Measurements from ENCODE around the gene FSTL5. TPM values are rescaled to one million over a fixed set of nuclear protein-coding genes. Genes with fewer than 3 reads are reported as not detected.
"Not testable (repeated sequence)": the region's sequence is repeated elsewhere in the genome, so short reads cannot be mapped to it uniquely, and the experiment has no call there.

FSTL5 gene
- total RNA-seq, 2 experiments from 2014 or later: not detected

- POLR2A ChIA-PET: no interaction called here
- CTCF ChIA-PET: no interaction called here
These were observed 59.2 kb downstream of the FSTL5 start for GRCh38 chr4:162104459-162105124.

- POLR2A ChIA-PET, CTCF ChIA-PET: not testable (repeated sequence)
These were observed 59.9 kb downstream of the FSTL5 start for GRCh38 chr4:162103908-162104307.

- ChIA-PET POLR2A (no interaction called here), CTCF (no interaction called here)
These were observed 61.1 kb downstream of the FSTL5 start for GRCh38 chr4:162102713-162103112.

- CTCF ChIA-PET: interaction anchor here (0.5 kb wide), 1 partner anchor 117 kb away, joined by 3 read pairs; no protein-coding TSS in a partner anchor
- POLR2A ChIA-PET: no interaction called here
These were observed 62.5 kb downstream of the FSTL5 start for GRCh38 chr4:162101337-162101736.

GRCh38 chr4:162075726-162076125 lies 88.1 kb downstream of the FSTL5 start:
- POLR2A ChIA-PET: no interaction called here
- CTCF ChIA-PET: no interaction called here

GRCh38 chr4:162061214-162061613 lies 102.6 kb downstream of the FSTL5 start:
- CTCF ChIA-PET: no interaction called here
- POLR2A ChIA-PET: no interaction called here

- ChIA-PET POLR2A (no interaction called here), CTCF (no interaction called here)
These were observed 104.1 kb downstream of the FSTL5 start for GRCh38 chr4:162059656-162060055.

GRCh38 chr4:162056990-162057389 lies 106.8 kb downstream of the FSTL5 start:
- CTCF ChIA-PET: no interaction called here

GRCh38 chr4:162046135-162046534 lies 117.7 kb downstream of the FSTL5 start:
- CTCF ChIA-PET: no interaction called here

More at GRCh38 chr4:162056990-162057389, 106.8 kb downstream of the FSTL5 start:
- POLR2A ChIA-PET: no interaction called here

GRCh38 chr4:162038112-162038511 lies 125.7 kb downstream of the FSTL5 start:
- ChIA-PET POLR2A (no interaction called here), CTCF (no interaction called here)

More at GRCh38 chr4:162046135-162046534, 117.7 kb downstream of the FSTL5 start:
- POLR2A ChIA-PET: no interaction called here

- POLR2A ChIA-PET: no interaction called here
- CTCF ChIA-PET: no interaction called here
These were observed 145.9 kb downstream of the FSTL5 start for GRCh38 chr4:162017863-162018262.

- ChIA-PET CTCF (no interaction called here), POLR2A (no interaction called here)
These were observed 146.8 kb downstream of the FSTL5 start for GRCh38 chr4:162016991-162017390.

GRCh38 chr4:162016219-162016618 lies 147.6 kb downstream of the FSTL5 start:
- ChIA-PET CTCF (no interaction called here), POLR2A (no interaction called here)

- CTCF ChIA-PET: no interaction called here
- POLR2A ChIA-PET: no interaction called here
These were observed 148.7 kb downstream of the FSTL5 start for GRCh38 chr4:162015090-162015489.

- CTCF ChIA-PET: no interaction called here
- POLR2A ChIA-PET: no interaction called here
These were observed 152.7 kb downstream of the FSTL5 start for GRCh38 chr4:162011089-162011488.

- ChIA-PET POLR2A (no interaction called here), CTCF (no interaction called here)
These were observed 153.4 kb downstream of the FSTL5 start for GRCh38 chr4:162010362-162010761.

GRCh38 chr4:161992317-161992716 lies 171.5 kb downstream of the FSTL5 start:
- ChIA-PET POLR2A (no interaction called here), CTCF (no interaction called here)

- CTCF ChIA-PET: no interaction called here
- POLR2A ChIA-PET: no interaction called here
These were observed 172.0 kb downstream of the FSTL5 start for GRCh38 chr4:161991811-161992210.

- POLR2A ChIA-PET: no interaction called here
- CTCF ChIA-PET: no interaction called here
These were observed 173.1 kb downstream of the FSTL5 start for GRCh38 chr4:161990721-161991120.

GRCh38 chr4:161988946-161989345 lies 174.9 kb downstream of the FSTL5 start:
- POLR2A ChIA-PET: no interaction called here

GRCh38 chr4:161987611-161988010 lies 176.2 kb downstream of the FSTL5 start:
- POLR2A ChIA-PET: no interaction called here
- CTCF ChIA-PET: no interaction called here

More at GRCh38 chr4:161988946-161989345, 174.9 kb downstream of the FSTL5 start:
- CTCF ChIA-PET: no interaction called here

GRCh38 chr4:161952382-161952781 lies 211.4 kb downstream of the FSTL5 start:
- CTCF ChIA-PET: no interaction called here
- POLR2A ChIA-PET: no interaction called here

All from activated CD8-positive, alpha-beta memory T cell treated with anti-CD3 and anti-CD28 coated beads for 36 hours (primary cell).